GM12865 (cell line): ENCODE data around the gene PCBP3.
"Not testable (repeated sequence)": the region's sequence is repeated elsewhere in the genome, so short reads cannot be mapped to it uniquely, and the experiment has no call there.

Source experiments
- DNase-seq: peaks from one replicate; pipeline ENCODE4 v3.0.0; 2010; ENCODE audit warnings: low read depth
- H3K4me3 ChIP-seq: 2 replicates; pipeline ENCODE4 v1.5.1; 2011; ENCODE audit warnings: mild to moderate bottlenecking, low read depth, low read length, control low read depth
- CTCF ChIP-seq: IDR thresholded peaks from 2 replicates; pipeline ENCODE4 v1.5.1; 2011; ENCODE audit warnings: low read length, control low read depth, low read depth, inconsistent platforms; ENCODE audit not compliant: insufficient read depth; ENCODE audit errors: missing control alignments

Gene PCBP3

GRCh38 chr21:45670731-45671130 lies 27.2 kb downstream of the PCBP3 start:
- no peak for DNase-seq
- no peak overlapping the region for H3K4me3 ChIP-seq
- TF ChIP-seq CTCF: no peak

- DNase-seq: not testable (repeated sequence)
Observed at GRCh38 chr21:45678790-45679189, 35.3 kb downstream of the PCBP3 start.

GRCh38 chr21:45680215-45680614 lies 36.7 kb downstream of the PCBP3 start:
- no peak for TF ChIP-seq CTCF
- DNase-seq: no peak
- no peak overlapping the region for H3K4me3 ChIP-seq

More at GRCh38 chr21:45678790-45679189, 35.3 kb downstream of the PCBP3 start:
- H3K4me3 ChIP-seq: not testable (repeated sequence)

GRCh38 chr21:45695086-45695485 lies 51.6 kb downstream of the PCBP3 start:
- H3K4me3 ChIP-seq: no peak overlapping the region
- no peak for TF ChIP-seq CTCF
- no peak for DNase-seq

GRCh38 chr21:45698493-45699184 lies 55.1 kb downstream of the PCBP3 start:
- TF ChIP-seq CTCF: no peak
- no peak overlapping the region for H3K4me3 ChIP-seq
- DNase-seq: no peak

GRCh38 chr21:45699251-45699942 lies 55.9 kb downstream of the PCBP3 start:
- TF ChIP-seq CTCF: no peak
- DNase-seq: no peak
- no peak overlapping the region for H3K4me3 ChIP-seq

GRCh38 chr21:45699966-45700365 lies 56.4 kb downstream of the PCBP3 start:
- no peak for DNase-seq
- H3K4me3 ChIP-seq: no peak overlapping the region

More at GRCh38 chr21:45699966-45700365, 56.4 kb downstream of the PCBP3 start:
- TF ChIP-seq CTCF: no peak
